Naive thymus-derived CD4-positive, alpha-beta T cell (primary cell): ENCODE data around the gene STN1. TPM values are rescaled to one million over a fixed set of nuclear protein-coding genes. Genes with fewer than 3 reads are reported as not detected.

Experiments used
- ATAC-seq: fragments of 150-1000 bp; cut with Tn5 transposase; 2 replicates; pipeline ENCODE4 v1.10.0; 2021; ENCODE audit warnings: mild to moderate bottlenecking, moderate library complexity
- CTCF ChIA-PET: fragments of 350-600 bp; sonication (Branson Sonifier 250); formaldehyde crosslinking; loops from one replicate; lab custom pipeline; 2021; ENCODE audit warnings: antibody characterized with exemption; lab: Charles Lee
- POLR2A ChIA-PET: fragments of 350-600 bp; sonication (Branson Sonifier 250); formaldehyde crosslinking; loops from one replicate; lab custom pipeline; 2021; ENCODE audit warnings: antibody characterized with exemption, inconsistent platforms; lab: Charles Lee
- DNase-seq, 9 donors: peaks; one replicate each; pipeline versions ENCODE4 v3.0.0 to v3.0.0-alpha.2; 2020 to 2022; ENCODE audit warnings: mixed read lengths in 1 of 9
- H3K27ac ChIP-seq: one replicate; pipeline ENCODE4 v1.7.0; 2013; ENCODE audit warnings: mild to moderate bottlenecking, low read depth, low read length, moderate library complexity
- H3K27me3 ChIP-seq, 2 donors: one replicate each; pipeline ENCODE4 v1.7.0; 2013; ENCODE audit warnings: low read length in 2 of 2, mild to moderate bottlenecking in 2 of 2, moderate library complexity in 2 of 2; ENCODE audit not compliant: control insufficient read depth in 2 of 2, insufficient read depth in 2 of 2
- H3K36me3 ChIP-seq, 3 experiments: 1 replicate in 2 of 3; 2 replicates in 1 of 3; pipeline ENCODE4 v1.7.0; 2013; ENCODE audit warnings: low read length in 3 of 3, mild to moderate bottlenecking in 3 of 3, moderate library complexity in 1 of 3; ENCODE audit not compliant: insufficient read depth in 3 of 3, control insufficient read depth in 2 of 3
- H3K4me1 ChIP-seq, 2 donors: one replicate each; pipeline ENCODE4 v1.7.0; 2013; ENCODE audit warnings: low read length in 2 of 2, mild to moderate bottlenecking in 2 of 2, moderate library complexity in 1 of 2; ENCODE audit not compliant: control insufficient read depth in 2 of 2, insufficient read depth in 2 of 2
- H3K4me3 ChIP-seq: 2 replicates; pipeline ENCODE4 v1.7.0; 2013; ENCODE audit warnings: mild to moderate bottlenecking, low read length
- H3K9me3 ChIP-seq, 3 experiments: 1 replicate in 2 of 3; 2 replicates in 1 of 3; pipeline ENCODE4 v1.7.0; 2013; ENCODE audit warnings: low read length in 3 of 3; ENCODE audit not compliant: control insufficient read depth in 2 of 3
- H3K27ac Mint-ChIP-seq, 9 donors: one replicate each; pipeline ENCODE4 v1.8.0; 2020 to 2022; ENCODE audit warnings: mixed read lengths in 9 of 9, mild to moderate bottlenecking in 8 of 9, moderate library complexity in 5 of 9, inconsistent platforms in 2 of 9
- H3K27me3 Mint-ChIP-seq, 5 donors: one replicate each; pipeline ENCODE4 v1.8.0; 2021 to 2022; ENCODE audit warnings: mixed read lengths in 5 of 5, mild to moderate bottlenecking in 1 of 5
- H3K36me3 Mint-ChIP-seq, 5 donors: one replicate each; pipeline ENCODE4 v1.8.0; 2020 to 2022; ENCODE audit warnings: mixed read lengths in 5 of 5, mild to moderate bottlenecking in 3 of 5, inconsistent platforms in 1 of 5
- H3K4me1 Mint-ChIP-seq, 7 donors: one replicate each; pipeline ENCODE4 v1.8.0; 2020 to 2022; ENCODE audit warnings: mixed read lengths in 7 of 7, mild to moderate bottlenecking in 3 of 7, inconsistent platforms in 1 of 7
- H3K4me3 Mint-ChIP-seq, 10 donors: one replicate each; pipeline ENCODE4 v1.8.0; 2020 to 2022; ENCODE audit warnings: mild to moderate bottlenecking in 10 of 10, mixed read lengths in 10 of 10, moderate library complexity in 6 of 10, inconsistent platforms in 2 of 10
- H3K9me3 Mint-ChIP-seq, 11 donors: one replicate each; pipeline ENCODE4 v1.8.0; 2020 to 2022; ENCODE audit warnings: mixed read lengths in 11 of 11, mild to moderate bottlenecking in 4 of 11, inconsistent platforms in 1 of 11, moderate library complexity in 1 of 11
- intact Hi-C, 2 donors: fragments of 100-400 bp; cut with micrococcal nuclease; formaldehyde crosslinking; loops; one replicate each; pipeline ENCODE4 v1.15.1; 2023
- polyA plus RNA-seq, 2 donors: library from polyadenylated mRNA; unstranded; fragments of 300-500 nt; fragmentation: Illumina TruSeq; gene quantifications; one replicate each; pipeline ENCODE4 v1.2.3, GENCODE V29; 2021
- total RNA-seq, 6 experiments: library from RNA in 5 of 6; stranded (reverse) in 5 of 6; gene quantifications; 1 replicate in 5 of 6; 2 replicates in 1 of 6; pipeline ENCODE4 v1.2.3 and lab custom pipeline; 2021 to 2026

STN1 gene
- total and polyA plus RNA-seq, 7 experiments from 2014 or later: 28.8 to 83.7 (median 36.3) TPM

GRCh38 chr10:103852856-103853255 is 65.1 kb downstream of the STN1 start:
- Mint-ChIP-seq H3K4me3 (no peak overlapping the region), H3K27ac (no peak overlapping the region), H3K9me3 (peaks cover 0 to 2% (median 0%) of the 10 kb centered on the region in 11 donors), H3K4me1 (peaks cover 5 to 25% (median 18%) of the 10 kb centered on the region in 7 donors), H3K27me3 (peaks cover 22 to 80% (median 38%) of the 10 kb centered on the region in 5 donors), H3K36me3 (no peaks in the 10 kb centered on the region)
- Histone ChIP-seq H3K36me3 (no peaks in the 10 kb centered on the region), H3K9me3 (no peaks in the 10 kb centered on the region), H3K27me3 (peaks cover 5 to 8% of the 10 kb centered on the region in 2 donors), H3K27ac (no peak overlapping the region), H3K4me1 (peaks cover 0 to 9% of the 10 kb centered on the region in 2 donors), H3K4me3 (no peak overlapping the region)
- intact Hi-C loops: loop anchor here (5.0 to 10.0 kb wide), 3 partner anchors 58 to 248 kb away; no protein-coding TSS in a partner anchor
- POLR2A ChIA-PET: no interaction called here
- CTCF ChIA-PET: interaction anchor here (1.4 to 2.9 kb wide), 2 partner anchors 9 to 141 kb away, joined by 5 to 29 read pairs; no protein-coding TSS in a partner anchor
- ATAC-seq (no peak), DNase-seq (no peak)

- H3K4me3 Mint-ChIP-seq: no peak overlapping the region
- H3K27ac ChIP-seq: no peak overlapping the region
- H3K9me3 ChIP-seq: no peaks in the 10 kb centered on the region
- H3K36me3 Mint-ChIP-seq: no peaks in the 10 kb centered on the region
- POLR2A ChIA-PET: no interaction called here
- peaks cover 0 to 2% (median 0%) of the 10 kb centered on the region in 11 donors for H3K9me3 Mint-ChIP-seq
- ATAC-seq: no peak
- CTCF ChIA-PET: interaction anchor here (1.4 kb wide), 1 partner anchor 10 kb away, joined by 5 read pairs; no protein-coding TSS in a partner anchor
- peaks cover 7 to 25% (median 18%) of the 10 kb centered on the region in 7 donors for H3K4me1 Mint-ChIP-seq
- H3K36me3 ChIP-seq: no peaks in the 10 kb centered on the region
- H3K4me3 ChIP-seq: no peak overlapping the region
- H3K27ac Mint-ChIP-seq: no peak overlapping the region
- peaks cover 22 to 74% (median 38%) of the 10 kb centered on the region in 5 donors for H3K27me3 Mint-ChIP-seq
- intact Hi-C loops: loop anchor here (5.0 to 10.0 kb wide), 3 partner anchors 57 to 247 kb away; no protein-coding TSS in a partner anchor
- DNase-seq: no peak
- H3K4me1 ChIP-seq: peaks cover 0 to 9% of the 10 kb centered on the region in 2 donors
- H3K27me3 ChIP-seq: peaks cover 5 to 8% of the 10 kb centered on the region in 2 donors
These were observed 65.7 kb downstream of the STN1 start for GRCh38 chr10:103852189-103852711.

- CTCF ChIA-PET: no interaction called here
- Mint-ChIP-seq H3K27ac (no peak overlapping the region), H3K36me3 (no peaks in the 10 kb centered on the region), H3K4me1 (peaks cover 7 to 29% (median 25%) of the 10 kb centered on the region in 7 donors), H3K9me3 (peaks cover 0 to 2% (median 0%) of the 10 kb centered on the region in 11 donors), H3K4me3 (no peak overlapping the region), H3K27me3 (peaks cover 15 to 64% (median 30%) of the 10 kb centered on the region in 5 donors)
- no peaks in the 10 kb centered on the region for H3K9me3 ChIP-seq
- no peaks in the 10 kb centered on the region for H3K36me3 ChIP-seq
- DNase-seq: no peak
- H3K4me1 ChIP-seq: peaks cover 5 to 14% of the 10 kb centered on the region in 2 donors
- H3K27ac ChIP-seq: no peak overlapping the region
- intact Hi-C loops: loop anchor here (5.0 to 10.0 kb wide), 3 partner anchors 56 to 246 kb away; no protein-coding TSS in a partner anchor
- POLR2A ChIA-PET: interaction anchor here (0.6 kb wide), 1 partner anchor 78 kb away, joined by 6 read pairs; no protein-coding TSS in a partner anchor
- no peak for ATAC-seq
- peaks cover 5 to 8% of the 10 kb centered on the region in 2 donors for H3K27me3 ChIP-seq
- no peak overlapping the region for H3K4me3 ChIP-seq
These were observed 66.7 kb downstream of the STN1 start for GRCh38 chr10:103851261-103851660.

GRCh38 chr10:103850572-103850895 is 67.5 kb downstream of the STN1 start:
- DNase-seq (no peak), ATAC-seq (no peak)
- intact Hi-C loops: loop anchor here (5.0 to 10.0 kb wide), 3 partner anchors 56 to 246 kb away; no protein-coding TSS in a partner anchor
- Mint-ChIP-seq H3K36me3 (no peaks in the 10 kb centered on the region), H3K27ac (no peak overlapping the region), H3K4me3 (no peak overlapping the region), H3K9me3 (peaks cover 0 to 2% (median 0%) of the 10 kb centered on the region in 11 donors), H3K27me3 (peaks cover 11 to 59% (median 27%) of the 10 kb centered on the region in 5 donors), H3K4me1 (peaks cover 11 to 32% (median 29%) of the 10 kb centered on the region in 7 donors)
- Histone ChIP-seq H3K27me3 (peaks cover 5 to 8% of the 10 kb centered on the region in 2 donors), H3K27ac (no peak overlapping the region), H3K4me3 (no peak overlapping the region), H3K4me1 (peaks cover 12 to 22% of the 10 kb centered on the region in 2 donors), H3K9me3 (no peaks in the 10 kb centered on the region), H3K36me3 (no peaks in the 10 kb centered on the region)
- ChIA-PET POLR2A (interaction anchor here (0.6 kb wide), 1 partner anchor 78 kb away, joined by 6 read pairs; no protein-coding TSS in a partner anchor), CTCF (interaction anchor here (0.5 kb wide), 1 partner anchor 37 kb away, joined by 5 read pairs; no protein-coding TSS in a partner anchor)

GRCh38 chr10:103849880-103850571 is 68.0 kb downstream of the STN1 start:
- Mint-ChIP-seq H3K36me3 (no peaks in the 10 kb centered on the region), H3K9me3 (peaks cover 0 to 2% (median 0%) of the 10 kb centered on the region in 11 donors), H3K27me3 (peaks cover 11 to 59% (median 27%) of the 10 kb centered on the region in 5 donors), H3K27ac (peak overlapping the region in 1 of 9 donors; percentile 80), H3K4me1 (peaks cover 13 to 36% (median 32%) of the 10 kb centered on the region in 7 donors), H3K4me3 (no peak overlapping the region)
- Histone ChIP-seq H3K36me3 (no peaks in the 10 kb centered on the region), H3K9me3 (no peaks in the 10 kb centered on the region), H3K27ac (no peak overlapping the region), H3K4me3 (no peak overlapping the region), H3K27me3 (peaks cover 5 to 8% of the 10 kb centered on the region in 2 donors), H3K4me1 (peaks cover 13 to 22% of the 10 kb centered on the region in 2 donors)
- intact Hi-C loops: loop anchor here (5.0 to 10.0 kb wide), 4 partner anchors 55 to 245 kb away; no protein-coding TSS in a partner anchor
- DNase-seq: no peak
- CTCF ChIA-PET: interaction anchor here (0.8 kb wide), 1 partner anchor 9 kb away, joined by 3 read pairs; no protein-coding TSS in a partner anchor
- no peak for ATAC-seq
- POLR2A ChIA-PET: no interaction called here

- peaks cover 0 to 2% (median 0%) of the 10 kb centered on the region in 11 donors for H3K9me3 Mint-ChIP-seq
- peaks cover 8 to 35% (median 29%) of the 10 kb centered on the region in 7 donors for H3K4me1 Mint-ChIP-seq
- Histone ChIP-seq H3K27me3 (peaks cover 0 to 5% of the 10 kb centered on the region in 2 donors), H3K4me3 (no peak overlapping the region), H3K27ac (no peak overlapping the region), H3K4me1 (peaks cover 13 to 15% of the 10 kb centered on the region in 2 donors), H3K36me3 (no peaks in the 10 kb centered on the region), H3K9me3 (no peaks in the 10 kb centered on the region)
- no peak for ATAC-seq
- intact Hi-C loops: loop anchor here in 1 of 2 donors (5.0 kb wide), 1 partner anchor 77 kb away; no protein-coding TSS in a partner anchor
- H3K27me3 Mint-ChIP-seq: peaks cover 9 to 54% (median 23%) of the 10 kb centered on the region in 5 donors
- ChIA-PET CTCF (interaction anchor here (0.8 to 1.4 kb wide), 2 partner anchors 10 to 136 kb away, joined by 3 to 7 read pairs; no protein-coding TSS in a partner anchor), POLR2A (no interaction called here)
- no peak for DNase-seq
- H3K36me3 Mint-ChIP-seq: no peaks in the 10 kb centered on the region
- no peak overlapping the region for H3K4me3 Mint-ChIP-seq
- peak overlapping the region in 2 of 9 donors; percentile 17 to 80 for H3K27ac Mint-ChIP-seq
These were observed 68.6 kb downstream of the STN1 start for GRCh38 chr10:103849212-103849877.
